GM18499 (cell line): ENCODE data around the gene GFY.
A peak's percentile ranks its signal among the peaks of the same experiment; 100 is the strongest.
"Not testable (repeated sequence)": the region's sequence is repeated elsewhere in the genome, so short reads cannot be mapped to it uniquely, and the experiment has no call there.

Experiments
- ATAC-seq: cut with Tn5 transposase; IDR thresholded peaks from one replicate; pipeline ENCODE4 v1.9.1; 2021; ENCODE audit warnings: moderate number of reproducible peaks; ENCODE audit not compliant: insufficient read depth, unreplicated experiment

GFY gene

GRCh38 chr19:49442771-49443365 lies 17.7 kb downstream of the GFY start:
- ATAC-seq, result peak; percentile 10

- ATAC-seq, result peak; percentile 38
Observed at GRCh38 chr19:49443366-49444099, 18.3 kb downstream of the GFY start.

GRCh38 chr19:49444100-49444700 lies 19.0 kb downstream of the GFY start:
- not testable (repeated sequence) for ATAC-seq

GRCh38 chr19:49445997-49446396 lies 20.8 kb downstream of the GFY start:
- no peak for ATAC-seq

GRCh38 chr19:49447485-49448431 lies 22.6 kb downstream of the GFY start:
- ATAC-seq, result no peak

- no peak for ATAC-seq
Observed at GRCh38 chr19:49448432-49448786, 23.2 kb downstream of the GFY start.

GRCh38 chr19:49450405-49450804 lies 25.2 kb downstream of the GFY start:
- no peak for ATAC-seq

- ATAC-seq, result peak; percentile 41
Observed at GRCh38 chr19:49451430-49452181, 26.4 kb downstream of the GFY start, which contains the start of gene PIH1D1. PIH1D1 (minus strand) TSS chr19:49451814; CDS start chr19:49451574, 240 bp downstream.

- ATAC-seq, result peak; percentile 51
Observed at GRCh38 chr19:49453013-49453756, 28.0 kb downstream of the GFY start, which contains the start of gene ALDH16A1. ALDH16A1 (plus strand) TSS chr19:49453225; CDS start chr19:49453332, 107 bp downstream.

GRCh38 chr19:49453757-49454240 lies 28.6 kb downstream of the GFY start:
- no peak for ATAC-seq

- ATAC-seq, result no peak
Observed at GRCh38 chr19:49455773-49456172, 30.6 kb downstream of the GFY start.

- ATAC-seq, result no peak
Observed at GRCh38 chr19:49456326-49456725, 31.1 kb downstream of the GFY start.

- ATAC-seq, result no peak
Observed at GRCh38 chr19:49458567-49458903, 33.3 kb downstream of the GFY start.

GRCh38 chr19:49459388-49459787 lies 34.2 kb downstream of the GFY start:
- ATAC-seq, result no peak

GRCh38 chr19:49461130-49461529 lies 35.9 kb downstream of the GFY start:
- ATAC-seq, result not testable (repeated sequence)

- ATAC-seq, result no peak
Observed at GRCh38 chr19:49461656-49462055, 36.5 kb downstream of the GFY start.

- ATAC-seq, result no peak
Observed at GRCh38 chr19:49462492-49462891, 37.3 kb downstream of the GFY start.

- ATAC-seq, result no peak
Observed at GRCh38 chr19:49463960-49464740, 39.0 kb downstream of the GFY start.
